GM19351 (cell line): ENCODE measurements around the gene OR1S1.
"Not testable (repeated sequence)": the region's sequence is repeated elsewhere in the genome, so short reads cannot be mapped to it uniquely, and the experiment has no call there.

Experiments used
- ATAC-seq: cut with Tn5 transposase; IDR thresholded peaks from one replicate; pipeline ENCODE4 v1.9.1; 2021; ENCODE audit warnings: mild to moderate bottlenecking, moderate library complexity; ENCODE audit not compliant: unreplicated experiment

OR1S1 gene

GRCh38 chr11:58212420-58212819, at the start of gene OR1S1:
OR1S1 (plus strand) TSS chr11:58212720.
- ATAC-seq, result not testable (repeated sequence)

- ATAC-seq, result no peak
Observed at GRCh38 chr11:58164389-58164788, 48.1 kb upstream of the OR1S1 start.

- no peak for ATAC-seq
Observed at GRCh38 chr11:58164990-58165389, 47.5 kb upstream of the OR1S1 start.

- no peak for ATAC-seq
Observed at GRCh38 chr11:58165504-58166106, 46.9 kb upstream of the OR1S1 start.

- no peak for ATAC-seq
Observed at GRCh38 chr11:58177409-58178054, 35.0 kb upstream of the OR1S1 start.

GRCh38 chr11:58178444-58178843, 34.1 kb upstream of the OR1S1 start:
- no peak for ATAC-seq

GRCh38 chr11:58179648-58180047, 32.9 kb upstream of the OR1S1 start:
- ATAC-seq, result no peak

- ATAC-seq, result no peak
Observed at GRCh38 chr11:58186938-58187337, 25.6 kb upstream of the OR1S1 start.

GRCh38 chr11:58188770-58189169, 23.8 kb upstream of the OR1S1 start, which contains the start of gene OR9Q2:
OR9Q2 (plus strand) TSS chr11:58189070; CDS start chr11:58190491, 1,421 bp downstream.
- no peak for ATAC-seq

- ATAC-seq, result no peak
Observed at GRCh38 chr11:58192229-58192628, 20.3 kb upstream of the OR1S1 start.

- ATAC-seq, result no peak
Observed at GRCh38 chr11:58193391-58193790, 19.1 kb upstream of the OR1S1 start.

GRCh38 chr11:58195939-58196338, 16.6 kb upstream of the OR1S1 start:
- no peak for ATAC-seq

- no peak for ATAC-seq
Observed at GRCh38 chr11:58199271-58199670, 13.2 kb upstream of the OR1S1 start.

GRCh38 chr11:58204042-58204441, 8.5 kb upstream of the OR1S1 start, which contains the start of gene OR1S2:
OR1S2 (minus strand) TSS chr11:58204142; CDS start chr11:58204142, 0 bp downstream.
- no peak for ATAC-seq

- ATAC-seq, result no peak
Observed at GRCh38 chr11:58216476-58216875, 4.0 kb downstream of the OR1S1 start.

- no peak for ATAC-seq
Observed at GRCh38 chr11:58222721-58223120, 10.2 kb downstream of the OR1S1 start.

GRCh38 chr11:58227956-58228615, 15.6 kb downstream of the OR1S1 start:
- no peak for ATAC-seq

GRCh38 chr11:58243954-58244353, 31.4 kb downstream of the OR1S1 start:
- ATAC-seq, result no peak

- ATAC-seq, result no peak
Observed at GRCh38 chr11:58254936-58255335, 42.4 kb downstream of the OR1S1 start.

- ATAC-seq, result no peak
Observed at GRCh38 chr11:58259983-58260382, 47.5 kb downstream of the OR1S1 start.
